Osteoblast (primary cell): ENCODE measurements around the gene HCFC1R1. TPM values are rescaled to one million over a fixed set of nuclear protein-coding genes. Genes with fewer than 3 reads are reported as not detected.
A peak's percentile ranks its signal among the peaks of the same experiment; 100 is the strongest.

Experiments used
- DNase-seq: peaks from one replicate; pipeline ENCODE4 v3.0.0; 2011; ENCODE audit warnings: low spot score, mixed read lengths; ENCODE audit not compliant: insufficient read length; ENCODE audit errors: missing footprints
- H2AFZ ChIP-seq: 2 replicates; pipeline ENCODE4 v1.6.0; 2011; ENCODE audit warnings: mild to moderate bottlenecking, low read length
- H3K27ac ChIP-seq: 2 replicates; pipeline ENCODE4 v1.5.1; 2011; ENCODE audit warnings: mild to moderate bottlenecking, low read depth, low read length, moderate library complexity
- H3K27me3 ChIP-seq: 2 replicates; pipeline ENCODE4 v1.6.0; 2012; ENCODE audit warnings: mild to moderate bottlenecking, control low read depth, inconsistent platforms, low read length, moderate library complexity; ENCODE audit not compliant: insufficient read depth
- H3K36me3 ChIP-seq: 2 replicates; pipeline ENCODE4 v1.5.1; 2011; ENCODE audit warnings: mild to moderate bottlenecking, low read length, control low read depth, moderate library complexity; ENCODE audit not compliant: insufficient read depth
- H3K4me1 ChIP-seq: 2 replicates; pipeline ENCODE4 v1.5.1; 2011; ENCODE audit warnings: mild to moderate bottlenecking, low read length, control low read depth, moderate library complexity; ENCODE audit not compliant: insufficient read depth
- H3K4me2 ChIP-seq: 2 replicates; pipeline ENCODE4 v1.6.0; 2011; ENCODE audit warnings: mild to moderate bottlenecking, low read length; ENCODE audit not compliant: insufficient read depth
- H3K4me3 ChIP-seq: fragments of 200-600 bp; sonication (generic); 3 replicates; pipeline ENCODE4 v1.5.1; 2012; ENCODE audit warnings: mild to moderate bottlenecking, low read length, inconsistent platforms; ENCODE audit not compliant: insufficient read depth
- H3K79me2 ChIP-seq: 2 replicates; pipeline ENCODE4 v1.6.0; 2012; ENCODE audit warnings: mild to moderate bottlenecking, low read length, control low read depth, inconsistent platforms; ENCODE audit not compliant: insufficient read depth
- H3K9me3 ChIP-seq: 2 replicates; pipeline ENCODE4 v1.5.1; 2011; ENCODE audit warnings: low read depth, low read length, control low read depth
- H4K20me1 ChIP-seq: 2 replicates; pipeline ENCODE4 v1.6.0; 2012; ENCODE audit warnings: mild to moderate bottlenecking, low read length, control low read depth; ENCODE audit not compliant: insufficient read depth
- total RNA-seq: library from RNA; depleted of rRNA; stranded (reverse); fragments of >200 nt; gene quantifications from 2 replicates; pipeline ENCODE4 v1.2.3, GENCODE V29; 2012
- TF ChIP-seq, protein P1 (sequence below): IDR thresholded peaks from 2 replicates; pipeline ENCODE4 v1.5.1; 2011; ENCODE audit warnings: mild to moderate bottlenecking, low read depth, low read length, moderate library complexity; ENCODE audit errors: extremely low read depth

Gene HCFC1R1
- total RNA-seq, 1 donor = 20.3 TPM

DNA sequence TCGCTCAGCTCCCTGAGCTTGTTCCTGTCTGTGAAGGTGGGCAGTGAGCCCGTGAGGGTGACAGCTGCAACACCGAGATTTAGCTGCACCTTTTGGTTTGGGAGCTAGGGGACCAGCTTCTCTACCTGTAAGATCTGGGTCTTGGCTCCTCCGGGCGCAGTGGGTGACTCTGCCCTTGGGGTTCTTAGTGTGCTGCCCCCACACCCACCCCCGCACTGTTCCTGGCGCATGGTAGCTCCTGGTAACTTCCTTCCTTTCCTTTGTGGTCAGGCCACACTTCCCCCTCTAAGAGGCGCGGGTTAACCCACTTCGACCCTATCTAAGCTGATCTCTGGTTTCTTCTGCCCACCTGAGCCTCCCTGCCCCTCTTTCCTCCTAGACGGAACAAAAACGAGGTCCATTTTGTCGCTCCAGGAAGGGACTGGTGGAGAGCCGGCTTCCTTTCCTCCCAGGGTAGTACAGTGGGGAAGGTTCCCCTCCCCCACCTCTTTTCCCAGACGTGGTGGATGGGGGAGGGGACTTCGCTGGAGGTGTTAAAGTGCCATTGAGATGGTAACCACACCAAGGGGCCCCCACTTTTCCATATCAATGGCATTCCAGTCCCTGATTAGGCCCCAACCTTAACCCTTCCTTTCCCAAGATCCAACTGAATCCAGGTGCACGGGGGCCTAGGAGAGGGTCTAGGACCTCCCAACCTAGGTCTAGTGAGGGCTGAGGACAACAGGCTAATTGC lies 15.6 kb downstream of the HCFC1R1 start:
- Histone ChIP-seq H3K4me3 (no peak overlapping the region), H3K27me3 (peaks cover 75% of the 10 kb centered on the region), H3K4me1 (no peaks in the 10 kb centered on the region), H3K4me2 (no peak overlapping the region), H3K36me3 (no peaks in the 10 kb centered on the region), H3K9me3 (no peaks in the 10 kb centered on the region), H3K27ac (no peak overlapping the region), H3K79me2 (no peaks in the 10 kb centered on the region), H4K20me1 (no peaks in the 10 kb centered on the region), H2AFZ (no peak overlapping the region)
- DNase-seq = no peak
- TF ChIP-seq, protein P1, sequence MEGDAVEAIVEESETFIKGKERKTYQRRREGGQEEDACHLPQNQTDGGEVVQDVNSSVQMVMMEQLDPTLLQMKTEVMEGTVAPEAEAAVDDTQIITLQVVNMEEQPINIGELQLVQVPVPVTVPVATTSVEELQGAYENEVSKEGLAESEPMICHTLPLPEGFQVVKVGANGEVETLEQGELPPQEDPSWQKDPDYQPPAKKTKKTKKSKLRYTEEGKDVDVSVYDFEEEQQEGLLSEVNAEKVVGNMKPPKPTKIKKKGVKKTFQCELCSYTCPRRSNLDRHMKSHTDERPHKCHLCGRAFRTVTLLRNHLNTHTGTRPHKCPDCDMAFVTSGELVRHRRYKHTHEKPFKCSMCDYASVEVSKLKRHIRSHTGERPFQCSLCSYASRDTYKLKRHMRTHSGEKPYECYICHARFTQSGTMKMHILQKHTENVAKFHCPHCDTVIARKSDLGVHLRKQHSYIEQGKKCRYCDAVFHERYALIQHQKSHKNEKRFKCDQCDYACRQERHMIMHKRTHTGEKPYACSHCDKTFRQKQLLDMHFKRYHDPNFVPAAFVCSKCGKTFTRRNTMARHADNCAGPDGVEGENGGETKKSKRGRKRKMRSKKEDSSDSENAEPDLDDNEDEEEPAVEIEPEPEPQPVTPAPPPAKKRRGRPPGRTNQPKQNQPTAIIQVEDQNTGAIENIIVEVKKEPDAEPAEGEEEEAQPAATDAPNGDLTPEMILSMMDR = no peak

DNA sequence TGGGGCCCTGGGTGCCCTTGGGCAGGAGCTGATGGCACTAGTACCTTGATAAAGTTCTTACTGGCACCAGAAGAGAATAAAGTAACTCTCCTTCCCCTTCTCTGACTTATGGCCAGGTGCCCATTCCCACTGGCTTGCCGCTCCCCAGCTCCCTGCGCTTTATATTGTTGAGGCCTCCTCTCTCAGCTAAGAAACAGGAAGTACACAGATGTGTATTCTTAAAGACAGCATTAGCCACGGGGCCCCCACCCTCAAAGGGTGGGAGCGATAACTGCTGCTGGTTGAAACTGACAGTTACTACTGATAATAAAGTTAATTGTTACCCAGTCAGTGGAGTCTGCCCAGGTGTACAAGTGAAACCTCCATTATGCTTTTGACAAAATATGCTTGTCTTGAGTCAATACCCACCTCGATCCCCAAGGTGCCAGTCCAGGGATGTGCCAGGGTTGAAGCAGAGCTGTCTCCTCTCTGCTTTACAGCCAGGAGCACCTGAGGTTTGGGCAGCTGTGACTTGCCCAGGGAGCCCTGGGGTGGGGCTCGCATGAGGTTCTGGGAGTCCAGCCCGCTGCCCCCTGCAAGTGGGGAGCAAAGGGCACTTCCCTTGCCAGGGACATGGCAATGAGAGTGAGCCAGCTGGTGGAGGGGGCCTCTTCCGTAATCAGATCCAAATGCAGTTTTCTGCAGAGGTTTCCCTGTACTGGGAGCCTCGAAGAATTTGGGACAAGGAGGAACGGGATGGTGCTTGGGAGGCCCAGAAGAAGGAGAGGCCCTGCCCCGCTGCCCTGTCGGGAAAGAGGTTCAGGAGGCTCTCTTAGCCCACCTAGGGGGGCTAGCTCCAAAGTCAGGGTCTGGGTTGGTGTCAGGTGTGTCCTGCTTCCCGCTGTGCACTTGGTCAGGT lies 16.4 kb downstream of the HCFC1R1 start:
- H3K36me3 ChIP-seq = no peaks in the 10 kb centered on the region
- no peaks in the 10 kb centered on the region for H4K20me1 ChIP-seq
- no peaks in the 10 kb centered on the region for H3K79me2 ChIP-seq
- H3K4me3 ChIP-seq = no peak overlapping the region
- H3K9me3 ChIP-seq = no peaks in the 10 kb centered on the region
- TF ChIP-seq, protein P1 = no peak
- no peak overlapping the region for H3K27ac ChIP-seq
- H2AFZ ChIP-seq = no peak overlapping the region
- no peak overlapping the region for H3K4me2 ChIP-seq
- no peak for DNase-seq
- no peaks in the 10 kb centered on the region for H3K4me1 ChIP-seq
- H3K27me3 ChIP-seq = peaks cover 68% of the 10 kb centered on the region

DNA sequence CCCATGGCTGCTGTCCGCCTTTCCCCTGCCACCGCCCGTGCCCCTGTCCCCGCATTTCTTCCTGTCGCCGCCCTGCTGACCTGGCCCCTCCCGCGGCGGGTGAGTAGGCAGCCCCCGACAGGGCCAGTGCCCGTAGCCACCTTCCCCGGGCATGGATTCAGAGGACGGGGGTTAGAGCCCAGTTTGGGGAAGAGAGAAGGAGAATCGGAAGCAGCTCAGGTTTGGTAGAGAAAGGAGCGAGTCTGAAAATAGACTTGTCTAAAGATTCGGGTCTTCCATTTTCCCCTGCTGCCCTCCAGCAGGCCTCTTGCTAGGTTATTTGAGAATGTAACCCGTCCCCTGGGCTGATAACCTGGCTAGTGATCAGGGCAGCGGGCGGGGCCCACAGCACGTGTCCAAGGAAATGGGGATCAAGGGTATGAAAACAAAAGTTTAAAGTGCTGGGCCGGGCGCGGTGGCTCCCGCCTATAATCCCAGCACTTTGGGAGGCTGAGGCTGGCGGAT lies 18.9 kb downstream of the HCFC1R1 start:
- Histone ChIP-seq H3K27ac (no peak overlapping the region), H3K36me3 (no peaks in the 10 kb centered on the region), H3K79me2 (no peaks in the 10 kb centered on the region), H2AFZ (no peak overlapping the region), H3K27me3 (peaks cover 53% of the 10 kb centered on the region), H3K4me3 (peak overlapping the region; percentile 22), H3K4me1 (no peaks in the 10 kb centered on the region), H4K20me1 (no peaks in the 10 kb centered on the region), H3K9me3 (no peaks in the 10 kb centered on the region), H3K4me2 (peak overlapping the region; percentile 60)
- no peak for DNase-seq
- TF ChIP-seq, protein P1 = no peak

DNA sequence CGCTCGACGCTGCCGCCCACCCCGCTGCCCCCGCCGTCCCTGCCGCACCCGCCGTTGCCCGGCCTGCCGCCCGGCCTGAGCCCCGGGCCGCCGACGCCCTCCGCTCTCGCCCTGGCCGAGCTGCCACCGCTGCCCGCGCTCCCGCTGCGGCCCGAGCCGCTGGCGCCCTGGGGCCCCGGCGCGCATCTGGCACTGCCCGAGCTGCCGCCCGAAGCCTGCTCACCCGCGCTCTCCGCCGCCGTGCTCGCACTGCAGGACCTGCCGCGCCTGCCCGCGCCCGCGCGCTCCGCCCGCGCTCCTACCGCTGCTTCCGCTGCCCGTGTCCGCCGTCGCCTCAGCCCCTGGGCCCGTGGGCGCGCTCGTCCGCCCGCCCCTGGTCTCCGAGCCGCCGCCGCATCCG lies 19.4 kb downstream of the HCFC1R1 start:
- no peak overlapping the region for H2AFZ ChIP-seq
- no peak overlapping the region for H3K27ac ChIP-seq
- H3K79me2 ChIP-seq = no peaks in the 10 kb centered on the region
- TF ChIP-seq, protein P1 = no peak
- H3K27me3 ChIP-seq = peaks cover 52% of the 10 kb centered on the region
- no peak overlapping the region for H3K4me3 ChIP-seq
- no peak overlapping the region for H3K4me2 ChIP-seq
- no peaks in the 10 kb centered on the region for H3K4me1 ChIP-seq
- H4K20me1 ChIP-seq = no peaks in the 10 kb centered on the region
- peak; percentile 94 for DNase-seq
- H3K9me3 ChIP-seq = no peaks in the 10 kb centered on the region
- H3K36me3 ChIP-seq = no peaks in the 10 kb centered on the region
